Heart right ventricle (tissue), 16 donors: Measurements from ENCODE around the gene UBTF. TPM values are rescaled to one million over a fixed set of nuclear protein-coding genes. Genes with fewer than 3 reads are reported as not detected.

Experiments used
- ATAC-seq, 8 donors: fragments of 200-7000 bp; cut with Tn5 transposase; one replicate each; pipeline ENCODE4 v1.9.1; 2020; ENCODE audit warnings: mild to moderate bottlenecking in 8 of 8, moderate library complexity in 8 of 8, moderate number of reproducible peaks in 1 of 8
- DNase-seq, 2 donors: peaks; one replicate each; pipeline ENCODE4 v3.0.0-alpha.2; 2020
- H3K27ac ChIP-seq, 10 donors: fragments of 200-600 bp; sonication (generic) in 2 of 10; one replicate each; pipeline versions ENCODE4 v1.5.0 to v1.8.0; 2020 to 2022; ENCODE audit warnings: mild to moderate bottlenecking in 3 of 10
- H3K27me3 ChIP-seq, 7 donors: fragments of 200-600 bp; one replicate each; pipeline ENCODE4 v1.8.0; 2021 to 2022; ENCODE audit warnings: mild to moderate bottlenecking in 2 of 7
- H3K36me3 ChIP-seq, 9 donors: fragments of 200-600 bp; sonication (generic) in 1 of 9; one replicate each; pipeline versions ENCODE4 v1.5.0 to v1.8.0; 2020 to 2022; ENCODE audit warnings: mild to moderate bottlenecking in 2 of 9
- H3K4me1 ChIP-seq, 9 donors: fragments of 200-600 bp; sonication (generic) in 1 of 9; one replicate each; pipeline versions ENCODE4 v1.5.0 to v1.8.0; 2020 to 2022; ENCODE audit warnings: mild to moderate bottlenecking in 4 of 9
- H3K4me3 ChIP-seq, 10 donors: fragments of 200-600 bp; sonication (generic) in 2 of 10; one replicate each; pipeline versions ENCODE4 v1.5.0 to v1.8.0; 2020 to 2022; ENCODE audit warnings: mild to moderate bottlenecking in 7 of 10, moderate library complexity in 2 of 10
- H3K9me3 ChIP-seq, 11 donors: fragments of 200-600 bp in 10 of 11; sonication (generic) in 2 of 11; one replicate each; pipeline versions ENCODE4 v1.5.0 to v1.8.0; 2013 to 2022; ENCODE audit warnings: mild to moderate bottlenecking in 2 of 11, control low read depth in 1 of 11, moderate library complexity in 1 of 11
- WGBS, 2 donors: extraction: QIAGEN DNeasy Blood & Tissue Kit; methylation state at CpG; one replicate each; pipeline ENCODE4 v1.1.7; 2013; ENCODE audit warnings: inconsistent platforms in 1 of 2; 5-methylcytosine and 5-hydroxymethylcytosine counted together
- intact Hi-C, 10 donors: fragments of 100-400 bp; cut with DNase I; formaldehyde crosslinking; loops; one replicate each; pipeline versions ENCODE4 v1.11.1 to v1.14.2; 2022
- polyA plus RNA-seq, 2 donors: library from polyadenylated mRNA; stranded (reverse); fragments of 200-250 nt; gene quantifications; one replicate each; pipeline ENCODE4 v1.2.3, GENCODE V29; 2013
- total RNA-seq, 10 donors: library from RNA; stranded (reverse); fragmentation: NEBNext Ultra II Directional in 3 of 10; extraction: Animal tissue kit (Norgen Biotek cat#: 25700) in 3 of 10; gene quantifications; one replicate each; pipeline versions ENCODE4 v1.2.1 to v1.2.4, GENCODE V29; 2021 to 2023
- TF ChIP-seq, protein P1 (sequence below), 9 donors: fragments of 200-600 bp; sonication (generic) in 2 of 9; IDR thresholded peaks; one replicate each; pipeline versions ENCODE4 v1.5.0 to v1.8.0; 2021 to 2022; ENCODE audit warnings: antibody characterized with exemption in 9 of 9, mild to moderate bottlenecking in 5 of 9, moderate library complexity in 1 of 9
- donor health status: Arrhythmogenic right ventricular cardiomyopathy.
- donor health status: ischemic (EF 13 %, LVEDD 7.1; RV severe dilation, severe dysfunction).
- donor health status: healthy with polysubstance abuse.
- donor health status: DM: no; HTN: yes; CAD: no.
- donor health status: DM: no; HTN: no; CAD: no.
- donor health status: ischemic (EF 25% LVEDD 6.9; RV normal size, moderate dysfunction).
- donor health status: ischemic (EF 25% LVEDD 5.7; RV mildly dilated, moderate dysfunction).
- donor health status: healthy.
- donor health status: DM: yes; HTN: yes; CAD: no.
- donor health status: Ischemic cardiomyopathy.
- donor health status: ischemic (EF 35%, LVEDD 5.7; RV mildly dilated, moderate dysfunction).
- donor health status: nonischemic (EF 11% LVEDD 7.7; RV severe dilation, severe dysfunction).
- donor health status: DM: yes; HTN: yes; CAD: no.
- donor health status: PGD.
- donor health status: ischemic (EF 29% LVEDD 5.4; RV normal size, mild dysfunction).
- donor health status: nonischemic (EF 23%, LVEDD 6.1; RV moderate dilation, normal function).

The UBTF gene
- total and polyA plus RNA-seq, 12 donors = 30.8 to 56.3 (median 40.9) TPM

GRCh38 chr17:44218344-44219107 lies 949 bp downstream of the UBTF start:
- H3K4me1 ChIP-seq = peaks cover 7 to 50% (median 38%) of the 10 kb centered on the region in 9 donors
- ATAC-seq = peak; percentile 71 to 84 (median 76)
- no peaks in the 10 kb centered on the region for H3K9me3 ChIP-seq
- H3K27me3 ChIP-seq = no peaks in the 10 kb centered on the region
- 0 to 2% methylated on average over 29 to 84 of the region's 89 CpGs for WGBS, 2 donors
- peak overlapping the region; percentile 98 to 100 (median 100) for H3K27ac ChIP-seq
- TF ChIP-seq, protein P1, sequence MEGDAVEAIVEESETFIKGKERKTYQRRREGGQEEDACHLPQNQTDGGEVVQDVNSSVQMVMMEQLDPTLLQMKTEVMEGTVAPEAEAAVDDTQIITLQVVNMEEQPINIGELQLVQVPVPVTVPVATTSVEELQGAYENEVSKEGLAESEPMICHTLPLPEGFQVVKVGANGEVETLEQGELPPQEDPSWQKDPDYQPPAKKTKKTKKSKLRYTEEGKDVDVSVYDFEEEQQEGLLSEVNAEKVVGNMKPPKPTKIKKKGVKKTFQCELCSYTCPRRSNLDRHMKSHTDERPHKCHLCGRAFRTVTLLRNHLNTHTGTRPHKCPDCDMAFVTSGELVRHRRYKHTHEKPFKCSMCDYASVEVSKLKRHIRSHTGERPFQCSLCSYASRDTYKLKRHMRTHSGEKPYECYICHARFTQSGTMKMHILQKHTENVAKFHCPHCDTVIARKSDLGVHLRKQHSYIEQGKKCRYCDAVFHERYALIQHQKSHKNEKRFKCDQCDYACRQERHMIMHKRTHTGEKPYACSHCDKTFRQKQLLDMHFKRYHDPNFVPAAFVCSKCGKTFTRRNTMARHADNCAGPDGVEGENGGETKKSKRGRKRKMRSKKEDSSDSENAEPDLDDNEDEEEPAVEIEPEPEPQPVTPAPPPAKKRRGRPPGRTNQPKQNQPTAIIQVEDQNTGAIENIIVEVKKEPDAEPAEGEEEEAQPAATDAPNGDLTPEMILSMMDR (IDR thresholded peaks at IDR 0.05) = peak; percentile 57 to 86 (median 70)
- H3K4me3 ChIP-seq = peak overlapping the region; percentile 64 to 98 (median 92)
- intact Hi-C loops = loop anchor here in 4 of 10 donors (1.0 to 5.0 kb wide), 4 partner anchors 32 to 109 kb away; partner anchors contain the start of genes SLC25A39 (in 2 of the 4) and TMUB2 (in 1 of the 4)
- H3K36me3 ChIP-seq = peaks cover 0 to 39% (median 31%) of the 10 kb centered on the region in 9 donors
- DNase-seq = peak; percentile 89 to 92

GRCh38 chr17:44217738-44218343 lies 1.6 kb downstream of the UBTF start:
- TF ChIP-seq, protein P1 (IDR thresholded peaks at IDR 0.05) = no peak
- peak overlapping the region; percentile 23 to 98 (median 92) for H3K4me3 ChIP-seq
- H3K27me3 ChIP-seq = no peaks in the 10 kb centered on the region
- peak in 1 of 2 donors; percentile 27 for DNase-seq
- H3K36me3 ChIP-seq = peaks cover 0 to 46% (median 31%) of the 10 kb centered on the region in 9 donors
- H3K4me1 ChIP-seq = peaks cover 5 to 43% (median 31%) of the 10 kb centered on the region in 9 donors
- intact Hi-C loops = loop anchor here in 3 of 10 donors (2.0 to 5.0 kb wide), 3 partner anchors 31 to 107 kb away; partner anchors contain the start of genes SLC25A39 (in 2 of the 3) and TMUB2 (in 1 of the 3)
- 6 to 8% methylated on average over 10 of the region's 10 CpGs for WGBS, 2 donors
- H3K27ac ChIP-seq = peak overlapping the region in 9 of 10 donors; percentile 98 to 100 (median 100)
- no peak for ATAC-seq
- no peaks in the 10 kb centered on the region for H3K9me3 ChIP-seq

GRCh38 chr17:44216694-44217093 lies 2.8 kb downstream of the UBTF start:
- no peak for ATAC-seq
- no peaks in the 10 kb centered on the region for H3K27me3 ChIP-seq
- TF ChIP-seq, protein P1 (IDR thresholded peaks at IDR 0.05) = no peak
- peaks cover 5 to 39% (median 26%) of the 10 kb centered on the region in 9 donors for H3K4me1 ChIP-seq
- H3K27ac ChIP-seq = peak overlapping the region in 2 of 10 donors; percentile 98 to 100
- WGBS, 2 donors = 64 to 69% methylated on average over 5 of the region's 5 CpGs
- H3K36me3 ChIP-seq = peaks cover 0 to 55% (median 31%) of the 10 kb centered on the region in 9 donors
- no peak overlapping the region for H3K4me3 ChIP-seq
- H3K9me3 ChIP-seq = no peaks in the 10 kb centered on the region
- intact Hi-C loops = loop anchor here in 1 of 10 donors (5.0 kb wide), 1 partner anchor 106 kb away; the partner anchor contains the start of gene SLC25A39
- no peak for DNase-seq

GRCh38 chr17:44216173-44216572 lies 3.3 kb downstream of the UBTF start:
- Histone ChIP-seq H3K27me3 (no peaks in the 10 kb centered on the region), H3K9me3 (no peaks in the 10 kb centered on the region), H3K4me3 (no peak overlapping the region), H3K27ac (peak overlapping the region in 1 of 10 donors; percentile 98), H3K36me3 (peaks cover 0 to 61% (median 36%) of the 10 kb centered on the region in 9 donors), H3K4me1 (peaks cover 5 to 41% (median 26%) of the 10 kb centered on the region in 9 donors)
- intact Hi-C loops = loop anchor here in 1 of 10 donors (5.0 kb wide), 1 partner anchor 106 kb away; the partner anchor contains the start of gene SLC25A39
- DNase-seq (no peak), ATAC-seq (no peak)
- 75 to 87% methylated on average over 5 of the region's 5 CpGs for WGBS, 2 donors
- TF ChIP-seq, protein P1 (IDR thresholded peaks at IDR 0.05) = no peak
